Spleen (tissue), 7 donors: ENCODE results near the gene PROCA1.

ENCODE experiments used
- CTCF ChIP-seq, 11 experiments: fragments of 200-600 bp in 7 of 11; fragments of 450-650 bp in 4 of 11; sonication (generic) in 4 of 11; IDR thresholded peaks in 8 of 11; conservative IDR thresholded peaks in 3 of 11; 1 replicate in 7 of 11; 2 replicates in 4 of 11; pipeline versions ENCODE4 v1.4.0 to v1.8.0; 2016 to 2021; ENCODE audit warnings: antibody characterized with exemption in 11 of 11, inconsistent platforms in 4 of 11, mild to moderate bottlenecking in 1 of 11
- POLR2A ChIP-seq, 3 donors: fragments of 450-650 bp; IDR thresholded peaks; one replicate each; pipeline ENCODE4 v1.5.1; 2017; ENCODE audit warnings: antibody characterized with exemption in 3 of 3, mild to moderate bottlenecking in 1 of 3
- POLR2AphosphoS5 ChIP-seq, 3 donors: sonication (generic); formaldehyde crosslinking; IDR thresholded peaks; one replicate each; pipeline ENCODE4 v1.5.1; 2017; ENCODE audit warnings: antibody characterized with exemption in 3 of 3
- donor health status: DM: no; HTN: no; CAD: no; lungs with moderate emphysema.
- donor health status: DM: no; HTN: no; CAD: no.
- donor health status: DM: no; HTN: no; CAD: no.

DNA sequence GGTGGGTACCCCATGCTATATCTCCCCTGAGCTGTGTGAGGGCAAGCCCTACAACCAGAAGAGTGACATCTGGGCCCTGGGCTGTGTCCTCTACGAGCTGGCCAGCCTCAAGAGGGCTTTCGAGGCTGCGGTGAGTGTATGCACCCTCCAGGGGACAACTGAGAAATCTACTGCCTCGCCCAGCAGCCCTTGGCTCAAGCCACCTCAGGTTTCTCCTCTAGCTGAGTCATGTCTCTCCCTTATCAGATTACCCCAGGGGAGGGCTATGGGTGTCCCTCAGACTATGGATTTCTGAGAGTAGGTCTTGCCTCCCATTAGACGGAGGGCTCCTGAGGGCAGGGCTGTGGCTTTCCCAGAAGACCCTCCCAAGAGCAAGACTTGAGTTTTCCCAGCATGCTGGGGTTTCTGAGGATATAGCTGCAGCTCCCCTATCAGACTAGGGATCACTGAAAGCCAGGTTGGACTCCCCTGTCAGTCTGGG is 23.6 kb upstream of the PROCA1 start:
- TF ChIP-seq CTCF (IDR thresholded peaks at IDR 0.05 in 8 of 11, conservative IDR thresholded peaks at IDR 0.05 in 3 of 11): no peak
- TF ChIP-seq POLR2A (IDR thresholded peaks at IDR 0.05): no peak
- TF ChIP-seq POLR2AphosphoS5 (IDR thresholded peaks at IDR 0.05): no peak
